ENCODE results near the gene IL17RA.

IL17RA gene

DNA sequence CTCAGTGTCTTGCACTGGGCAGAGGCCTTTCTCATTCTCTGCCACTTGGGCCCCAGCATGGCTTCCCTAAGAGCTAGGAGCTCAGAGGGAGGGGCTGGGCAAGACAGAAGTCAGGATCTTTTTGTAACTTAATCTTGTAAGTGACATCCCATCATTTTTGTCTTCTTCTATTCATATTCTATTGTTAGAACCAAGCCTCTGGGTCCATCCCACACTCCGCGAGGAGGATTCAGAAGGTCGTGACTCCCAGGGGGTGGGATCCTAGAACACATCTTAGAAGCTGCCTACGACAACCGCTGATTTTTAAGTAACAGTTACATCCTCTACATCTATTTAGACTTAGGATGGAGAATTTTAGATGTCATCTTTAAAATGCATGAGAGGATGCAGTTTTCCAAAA is 1.5 kb upstream of the IL17RA start:
- DNase-seq (ENCODE audit: low read depth), result no peak

DNA sequence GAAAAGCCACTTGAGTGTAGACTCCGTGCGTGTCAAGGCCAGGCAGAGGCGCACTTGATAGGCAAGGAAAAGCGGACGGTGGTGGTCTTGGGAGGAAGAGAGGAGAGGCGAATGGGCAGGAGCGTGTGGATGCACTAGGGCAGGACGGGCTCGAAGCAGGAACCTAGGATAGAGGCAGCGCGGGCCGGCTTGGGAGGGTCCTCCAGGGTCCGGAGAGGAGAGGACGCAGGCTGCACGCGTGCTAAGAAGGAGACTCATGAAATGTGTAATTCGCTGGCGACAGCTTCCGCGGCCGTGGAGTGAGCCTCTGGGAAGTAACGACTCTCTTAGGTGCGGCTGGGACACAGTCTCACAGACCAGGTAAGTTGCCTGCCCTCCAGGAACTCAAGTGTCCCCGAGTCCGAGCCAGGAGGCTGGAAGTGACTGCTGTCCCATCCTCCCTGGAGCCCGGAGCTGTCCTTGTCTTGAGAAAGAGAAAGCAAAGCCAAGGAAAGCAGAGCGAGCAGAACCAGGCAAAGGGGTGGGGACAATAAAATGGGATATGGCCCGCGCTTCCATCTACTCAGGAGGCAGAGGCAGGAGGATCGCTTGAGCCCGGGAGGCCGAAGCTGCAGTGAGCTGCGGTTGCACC is 874 bp upstream of the IL17RA start:
- no peak for DNase-seq (ENCODE audit: low read depth)

DNA sequence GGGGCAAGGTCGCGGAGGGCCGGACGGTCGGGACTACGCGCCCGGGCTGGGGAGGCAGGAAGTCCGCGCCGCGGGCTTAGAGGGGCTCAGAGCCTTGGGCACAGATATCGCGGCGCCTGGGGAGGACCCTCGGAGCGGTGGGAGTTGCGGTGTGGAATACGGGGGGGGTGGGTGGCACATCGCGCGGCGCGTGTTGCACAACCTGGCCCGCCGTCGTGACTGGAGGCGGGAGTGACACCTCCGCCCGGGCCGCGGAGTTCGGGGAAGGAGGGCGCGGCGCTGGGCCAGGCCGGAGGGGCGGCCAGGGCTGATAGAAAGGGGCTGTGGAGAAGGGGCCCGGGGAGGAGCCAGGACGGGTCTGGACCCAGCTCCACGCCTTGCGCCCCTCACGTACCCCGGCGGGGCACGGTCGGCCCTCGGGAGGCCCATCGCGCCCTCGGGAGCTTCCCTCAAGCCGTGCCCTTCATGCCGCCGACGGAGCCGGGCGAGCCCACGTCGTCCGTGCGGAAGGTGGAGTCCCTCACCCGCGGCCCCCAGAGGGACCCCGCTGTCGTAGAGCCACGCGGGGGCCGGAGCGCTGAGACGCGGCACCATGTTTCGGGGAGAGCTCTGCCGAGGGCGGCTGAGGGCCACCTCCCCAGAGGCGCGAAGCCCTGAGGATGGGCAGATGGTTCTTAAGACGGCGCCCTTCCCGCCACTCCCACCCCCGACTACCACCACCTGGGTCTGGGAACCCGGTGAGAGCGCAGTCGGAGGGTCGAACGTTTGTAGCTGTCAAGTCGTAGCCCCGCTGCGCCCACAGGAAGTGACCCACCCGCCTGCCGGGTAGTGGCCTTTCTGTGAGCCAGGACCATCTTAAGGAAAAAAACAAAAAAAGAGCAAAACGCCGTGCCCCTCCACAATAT is 729 bp downstream of the IL17RA start:
- DNase-seq (ENCODE audit: low read depth), result peak; percentile 46

DNA sequence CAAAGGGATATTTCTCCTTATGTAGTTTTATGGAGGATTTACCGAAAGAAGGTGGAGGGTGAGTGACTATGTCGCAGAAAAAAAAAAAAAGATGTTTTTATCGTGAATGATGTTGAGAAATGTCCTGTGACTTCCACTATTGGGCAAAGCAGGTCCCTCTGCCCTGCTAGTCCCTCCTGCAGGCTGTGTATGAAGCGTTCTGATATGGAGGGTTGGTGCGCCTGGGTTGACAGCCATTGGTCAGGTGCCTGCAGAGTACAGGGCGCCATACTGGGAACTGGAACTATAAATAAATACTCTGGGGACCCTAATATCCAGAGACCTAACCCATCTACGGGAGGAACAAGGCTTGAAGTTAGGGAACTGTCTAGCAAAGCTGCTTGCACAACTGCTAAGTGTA is 1.5 kb downstream of the IL17RA start:
- DNase-seq (ENCODE audit: low read depth), result no peak

DNA sequence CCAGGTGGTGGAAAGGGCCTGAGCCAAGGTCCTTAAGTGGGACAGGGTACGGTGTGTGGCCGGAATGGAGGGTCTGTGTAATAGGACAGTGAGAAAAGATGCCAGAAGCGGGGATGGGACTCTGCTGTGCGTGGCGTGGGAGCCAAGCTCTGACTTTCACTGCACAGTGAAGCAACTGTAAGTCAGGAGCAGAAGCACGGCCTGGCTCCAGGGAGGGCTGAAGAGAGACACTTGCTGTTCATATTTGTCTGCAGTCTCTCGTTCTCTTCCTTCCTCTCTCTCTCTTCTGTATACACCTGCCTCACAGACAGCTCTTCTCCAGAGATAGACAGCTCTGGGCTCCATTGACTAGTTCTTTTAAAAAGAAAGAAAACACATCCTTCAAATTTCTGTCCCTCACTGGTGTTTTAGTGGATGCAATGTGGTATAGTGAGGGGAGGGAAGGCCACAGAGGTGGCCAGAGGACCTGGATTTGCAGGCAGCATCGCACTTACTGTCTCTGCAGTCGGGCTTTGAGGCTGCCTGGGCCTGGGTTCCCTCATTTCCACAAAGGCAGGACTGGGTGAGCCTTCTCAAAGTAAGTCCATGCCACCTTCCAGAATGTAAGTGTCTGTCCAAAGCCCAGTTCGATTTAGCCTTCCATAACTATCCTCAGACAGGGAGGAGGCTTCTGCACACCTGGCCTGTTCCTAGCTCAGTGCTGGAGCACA is 2.1 kb downstream of the IL17RA start:
- no peak for DNase-seq (ENCODE audit: low read depth)

DNA sequence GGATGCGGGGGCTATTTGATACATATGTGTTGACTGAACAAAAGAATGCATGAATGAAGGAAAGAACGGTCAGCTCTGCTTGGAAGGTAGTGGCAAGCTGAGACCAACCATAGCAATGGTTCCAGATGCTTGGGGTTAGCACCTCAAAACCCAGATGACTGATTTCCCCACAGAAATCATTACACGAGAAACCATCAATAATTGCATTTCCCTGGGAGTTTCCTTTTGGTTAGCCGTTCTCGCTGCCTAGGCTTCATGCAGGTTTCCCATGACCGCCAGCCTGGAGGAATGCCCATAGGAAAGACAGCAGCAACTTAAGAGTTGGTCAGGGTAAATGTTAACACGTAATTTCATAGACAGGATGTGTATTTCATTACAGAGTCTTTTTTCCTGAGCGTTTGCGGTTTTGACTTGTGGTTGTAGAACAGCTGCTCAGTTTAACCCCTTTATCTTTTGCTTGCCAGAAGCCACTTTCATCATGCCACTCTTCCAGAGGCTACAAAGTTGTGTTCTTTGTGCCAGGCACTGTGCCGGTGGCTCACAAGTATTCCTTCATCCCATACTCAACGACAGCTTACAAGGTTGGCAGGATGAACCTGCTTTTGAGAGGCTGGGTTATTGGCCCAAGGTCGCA is 2.8 kb downstream of the IL17RA start:
- no peak for DNase-seq (ENCODE audit: low read depth)

DNA sequence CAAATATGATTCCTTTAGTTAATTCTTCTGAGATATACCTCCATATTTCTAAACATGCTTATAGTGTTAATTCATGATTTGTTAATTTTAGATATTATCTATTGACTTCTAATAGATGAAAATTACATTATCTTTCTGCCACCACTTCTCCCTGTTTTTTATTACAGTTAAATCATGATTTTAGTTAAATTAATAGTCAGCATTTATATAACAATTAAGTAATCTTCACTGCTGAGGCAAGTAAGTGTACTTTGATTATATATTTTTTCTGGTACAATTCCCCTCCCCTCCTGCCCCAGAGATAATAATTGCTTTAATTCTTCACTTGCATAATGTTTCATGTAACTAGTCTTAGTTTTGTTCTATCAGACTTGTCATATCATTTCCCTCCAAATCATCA is 5.8 kb downstream of the IL17RA start:
- DNase-seq (ENCODE audit: low read depth), result no peak

DNA sequence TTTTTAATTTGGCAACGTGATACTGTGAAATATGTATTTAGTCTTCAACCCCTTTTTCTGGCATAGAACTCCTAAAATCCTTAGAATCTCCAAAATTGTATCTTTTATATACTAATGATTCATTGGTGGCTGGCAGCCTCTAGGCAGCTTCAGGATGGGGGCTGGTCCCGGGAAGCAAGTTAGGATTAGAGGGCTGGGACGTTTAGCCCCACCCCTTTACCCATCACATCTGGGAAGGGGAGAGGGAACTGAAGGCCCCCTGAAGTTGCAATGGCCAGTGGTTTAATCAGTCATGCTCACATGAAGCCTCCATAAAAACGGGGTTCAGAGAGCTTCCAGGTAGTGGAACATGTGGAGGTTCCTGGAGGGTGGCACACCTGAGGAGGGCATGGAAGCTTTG is 7.1 kb downstream of the IL17RA start:
- no peak for DNase-seq (ENCODE audit: low read depth)

DNA sequence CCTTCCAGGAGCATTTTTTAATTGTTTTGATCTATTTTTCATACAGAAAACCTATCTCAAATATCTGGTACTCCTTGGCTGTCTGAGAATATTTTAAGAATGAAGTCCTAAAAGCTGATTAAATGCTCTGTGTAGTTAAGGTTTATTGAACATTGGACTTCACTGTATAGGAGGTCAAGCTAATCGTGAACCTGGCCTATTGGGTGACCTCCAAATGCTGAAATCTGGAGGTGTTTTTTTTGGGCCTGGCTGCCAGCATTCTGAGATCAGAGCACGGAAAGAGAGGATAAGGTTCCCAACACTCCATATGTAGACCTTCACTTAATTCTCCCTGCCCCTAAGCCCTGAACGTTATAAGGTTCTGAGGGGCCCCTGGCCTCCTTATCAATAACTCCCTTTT is 8.3 kb downstream of the IL17RA start:
- no peak for DNase-seq (ENCODE audit: low read depth)

DNA sequence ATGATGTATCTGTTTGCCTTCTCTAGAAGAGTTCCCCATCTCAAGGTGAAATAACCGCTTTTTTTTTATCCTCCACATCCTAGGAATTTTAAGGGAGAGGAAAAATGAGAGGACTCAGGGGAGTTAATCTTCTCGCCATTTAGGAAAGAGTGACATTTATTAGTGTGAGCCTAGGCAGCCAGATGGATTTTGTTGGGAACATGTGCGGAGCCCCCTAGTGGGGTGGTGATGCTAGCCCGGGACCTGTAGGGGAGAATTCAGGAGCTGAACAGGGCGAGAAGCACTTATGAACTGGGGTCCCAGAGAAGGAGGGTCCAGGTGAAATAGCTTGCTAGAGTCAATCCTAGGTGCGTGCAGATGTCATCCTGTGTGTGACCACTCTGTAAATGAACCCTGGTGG is 10.7 kb downstream of the IL17RA start:
- DNase-seq (ENCODE audit: low read depth), result no peak

DNA sequence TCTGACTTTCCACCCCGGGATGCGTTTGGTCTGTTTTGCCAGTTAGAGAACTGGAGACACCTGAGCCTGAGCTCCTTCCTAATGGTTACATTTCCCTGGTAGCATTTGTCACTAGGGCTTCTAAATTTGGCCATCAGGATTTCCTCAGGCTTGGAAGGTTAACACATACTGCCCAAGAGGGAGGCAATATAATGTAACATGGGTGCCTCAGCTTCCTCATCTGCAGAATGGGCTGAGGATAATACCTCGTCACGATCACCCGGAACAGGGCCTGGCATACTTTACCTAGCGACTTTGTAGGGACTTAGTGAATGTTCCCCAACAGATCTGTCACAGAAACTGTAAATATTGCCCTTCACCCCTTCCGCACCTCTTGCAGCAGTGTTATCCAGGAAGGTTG is 11.3 kb downstream of the IL17RA start:
- DNase-seq (ENCODE audit: low read depth), result no peak

DNA sequence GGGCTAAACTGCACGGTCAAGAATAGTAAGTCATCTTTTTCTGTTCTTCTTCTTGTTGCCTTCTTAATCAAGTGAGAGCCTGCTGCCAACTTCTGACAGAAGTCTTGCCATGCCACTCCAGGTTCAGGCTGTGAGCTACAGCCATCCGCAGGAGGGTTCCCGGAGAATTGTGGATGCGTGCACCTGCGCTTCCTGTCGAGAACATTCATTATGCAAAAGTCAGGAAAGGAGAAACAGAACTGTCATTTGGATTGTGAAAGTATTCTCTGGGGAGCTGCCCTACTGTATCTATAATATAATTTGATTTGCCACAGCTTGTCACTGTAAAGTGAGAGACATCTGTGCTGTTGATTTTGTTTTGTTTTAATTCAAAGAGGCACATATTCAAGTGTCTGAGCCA is 12.3 kb downstream of the IL17RA start:
- DNase-seq (ENCODE audit: low read depth), result no peak

DNA sequence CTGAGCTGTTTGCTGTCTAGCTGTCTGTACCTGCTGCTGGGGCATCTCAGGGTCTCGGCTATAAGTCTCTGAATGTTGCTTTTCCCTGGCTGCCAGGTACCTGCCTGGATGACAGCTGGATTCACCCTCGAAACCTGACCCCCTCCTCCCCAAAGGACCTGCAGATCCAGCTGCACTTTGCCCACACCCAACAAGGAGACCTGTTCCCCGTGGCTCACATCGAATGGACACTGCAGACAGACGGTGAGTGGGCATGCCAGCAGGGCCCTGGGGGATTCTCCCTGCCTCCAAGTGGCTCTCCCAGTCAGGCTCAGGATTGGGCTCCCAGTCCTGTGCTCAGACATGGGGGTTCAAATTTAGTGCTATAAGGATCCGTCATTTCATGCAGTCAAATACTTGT is 12.9 kb downstream of the IL17RA start:
- DNase-seq (ENCODE audit: low read depth), result no peak

DNA sequence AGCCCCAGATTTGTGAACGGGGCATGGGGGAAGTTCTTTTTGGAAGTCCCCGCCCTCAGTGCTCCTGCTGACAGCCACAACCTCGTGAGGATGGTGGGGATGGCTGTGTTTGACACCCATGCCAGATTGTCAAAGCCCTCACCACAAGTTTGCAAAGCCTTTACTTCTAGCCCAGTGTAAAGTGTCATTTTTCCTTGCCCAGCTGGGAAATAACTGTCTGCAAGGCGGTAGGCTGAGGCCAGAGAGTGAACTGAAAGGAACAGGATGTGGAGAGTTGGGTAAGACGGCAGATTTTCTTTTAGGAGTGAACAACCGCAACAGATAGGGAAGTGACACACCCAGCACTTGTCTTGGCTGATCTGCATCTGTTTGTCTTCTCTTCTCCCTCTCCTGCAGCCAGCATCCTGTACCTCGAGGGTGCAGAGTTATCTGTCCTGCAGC is 13.6 kb downstream of the IL17RA start:
- DNase-seq (ENCODE audit: low read depth), result no peak

DNA sequence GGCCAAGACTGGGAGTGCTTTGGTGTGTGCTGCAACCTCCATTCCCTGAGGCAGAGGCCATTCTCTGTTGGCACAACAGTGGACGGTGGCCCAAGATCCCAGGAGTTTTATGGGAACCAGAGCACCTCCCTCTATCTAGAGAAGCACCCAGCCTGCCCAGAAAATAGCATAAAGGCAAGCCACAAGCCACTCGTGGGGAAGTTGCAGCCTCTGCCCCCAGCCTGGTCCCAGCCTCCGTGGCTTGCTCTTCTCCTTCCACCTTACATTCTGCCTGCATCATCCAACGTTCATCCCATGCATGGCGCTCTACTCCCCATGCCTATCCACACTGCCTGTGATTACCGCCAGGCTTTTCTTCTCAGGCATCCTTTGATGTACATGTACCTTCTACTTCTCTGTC is 15.8 kb downstream of the IL17RA start:
- DNase-seq (ENCODE audit: low read depth), result no peak

DNA sequence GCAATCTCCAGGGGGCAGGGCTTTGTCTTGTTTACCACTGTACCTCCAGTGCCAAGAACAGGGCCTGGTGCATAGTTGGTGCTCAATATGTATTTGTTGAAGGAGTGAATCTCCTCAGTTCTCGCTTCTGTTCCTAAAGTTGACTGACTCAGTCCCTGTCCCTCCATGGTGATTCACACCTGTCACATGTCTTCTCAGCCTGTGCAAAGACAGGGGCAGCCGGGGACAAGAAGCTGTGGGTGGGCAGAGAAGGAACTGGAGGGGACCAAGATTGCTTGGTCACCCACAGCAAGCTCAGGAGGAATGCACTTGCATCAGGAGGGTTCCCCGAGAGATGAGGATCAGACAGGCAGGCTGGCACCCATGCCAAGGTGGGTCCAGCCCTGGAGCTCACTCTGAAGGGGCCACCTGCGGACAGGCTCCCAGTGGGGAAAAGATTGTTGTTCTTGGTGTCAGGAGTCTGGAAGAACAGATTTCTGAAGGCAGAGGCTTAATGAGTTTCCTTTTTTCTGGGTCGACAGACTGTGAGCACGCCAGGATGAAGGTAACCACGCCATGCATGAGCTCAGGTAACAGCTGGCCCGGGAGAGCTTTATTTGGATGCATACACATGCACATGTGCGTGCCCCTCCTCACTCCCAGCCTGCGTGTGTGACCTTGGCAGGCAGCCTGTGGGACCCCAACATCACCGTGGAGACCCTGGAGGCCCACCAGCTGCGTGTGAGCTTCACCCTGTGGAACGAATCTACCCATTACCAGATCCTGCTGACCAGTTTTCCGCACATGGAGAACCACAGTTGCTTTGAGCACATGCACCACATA is 16.9 kb downstream of the IL17RA start:
- no peak for DNase-seq (ENCODE audit: low read depth)

DNA sequence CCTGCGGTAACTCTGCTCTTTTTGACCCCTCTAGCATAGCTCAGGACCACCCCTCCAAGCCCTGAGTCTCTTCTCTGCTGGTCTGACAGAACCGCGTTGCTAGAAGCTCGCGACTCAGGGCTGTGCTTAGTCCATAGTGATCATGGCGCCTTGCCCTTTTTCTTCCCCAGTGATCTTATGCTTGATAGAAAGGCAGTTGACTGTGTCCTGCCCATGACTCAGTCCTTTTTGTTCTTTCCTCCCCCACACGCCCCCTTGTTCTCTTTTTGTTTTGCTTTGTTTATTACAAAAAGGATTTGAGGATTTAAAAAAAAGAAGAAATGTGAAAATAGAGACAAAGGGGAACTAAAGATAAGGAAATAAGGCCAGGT is 17.5 kb downstream of the IL17RA start:
- DNase-seq (ENCODE audit: low read depth), result no peak

DNA sequence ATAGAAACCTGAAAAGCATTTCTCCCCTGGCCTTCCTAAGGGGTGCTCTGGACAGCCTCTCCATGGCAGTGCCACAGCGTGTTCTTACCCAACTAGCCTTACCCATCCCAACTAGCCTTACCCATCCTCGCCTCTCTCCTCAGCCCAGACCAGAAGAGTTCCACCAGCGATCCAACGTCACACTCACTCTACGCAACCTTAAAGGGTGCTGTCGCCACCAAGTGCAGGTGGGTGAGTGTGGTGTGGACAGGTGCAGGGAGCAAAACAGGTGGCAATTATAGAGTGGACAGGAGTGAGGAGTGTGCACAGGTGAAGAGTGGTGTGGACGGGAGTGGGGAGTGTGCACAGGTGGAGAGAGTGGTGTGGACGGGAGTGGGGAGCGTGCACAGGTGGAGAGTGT is 18.6 kb downstream of the IL17RA start:
- DNase-seq (ENCODE audit: low read depth), result no peak

DNA sequence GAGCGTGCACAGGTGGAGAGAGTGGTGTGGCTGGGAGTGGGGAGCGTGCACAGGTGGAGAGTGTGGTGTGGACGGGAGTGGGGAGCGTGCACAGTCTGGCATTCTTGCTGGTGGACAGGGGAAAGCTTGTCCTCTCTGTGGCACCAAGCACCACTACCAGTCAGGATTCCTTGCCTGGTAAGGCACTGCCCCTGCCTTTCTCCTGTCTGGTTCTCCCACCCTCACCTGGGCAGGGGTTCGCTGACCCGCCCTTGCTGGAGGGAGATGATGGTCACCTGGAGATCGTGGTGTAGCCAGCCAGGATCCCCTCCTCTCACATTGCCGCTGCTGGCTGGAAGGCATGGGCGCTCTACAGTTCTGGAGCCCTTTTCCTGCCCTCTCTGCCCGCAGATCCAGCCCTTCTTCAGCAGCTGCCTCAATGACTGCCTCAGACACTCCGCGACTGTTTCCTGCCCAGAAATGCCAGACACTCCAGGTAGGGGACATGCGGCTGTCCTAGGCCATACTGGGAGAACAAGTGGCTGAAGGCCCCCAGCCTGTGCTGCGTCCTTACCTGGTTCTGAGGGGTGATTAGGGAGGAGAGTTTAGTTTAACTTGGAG is 19.6 kb downstream of the IL17RA start:
- no peak for DNase-seq (ENCODE audit: low read depth)

DNA sequence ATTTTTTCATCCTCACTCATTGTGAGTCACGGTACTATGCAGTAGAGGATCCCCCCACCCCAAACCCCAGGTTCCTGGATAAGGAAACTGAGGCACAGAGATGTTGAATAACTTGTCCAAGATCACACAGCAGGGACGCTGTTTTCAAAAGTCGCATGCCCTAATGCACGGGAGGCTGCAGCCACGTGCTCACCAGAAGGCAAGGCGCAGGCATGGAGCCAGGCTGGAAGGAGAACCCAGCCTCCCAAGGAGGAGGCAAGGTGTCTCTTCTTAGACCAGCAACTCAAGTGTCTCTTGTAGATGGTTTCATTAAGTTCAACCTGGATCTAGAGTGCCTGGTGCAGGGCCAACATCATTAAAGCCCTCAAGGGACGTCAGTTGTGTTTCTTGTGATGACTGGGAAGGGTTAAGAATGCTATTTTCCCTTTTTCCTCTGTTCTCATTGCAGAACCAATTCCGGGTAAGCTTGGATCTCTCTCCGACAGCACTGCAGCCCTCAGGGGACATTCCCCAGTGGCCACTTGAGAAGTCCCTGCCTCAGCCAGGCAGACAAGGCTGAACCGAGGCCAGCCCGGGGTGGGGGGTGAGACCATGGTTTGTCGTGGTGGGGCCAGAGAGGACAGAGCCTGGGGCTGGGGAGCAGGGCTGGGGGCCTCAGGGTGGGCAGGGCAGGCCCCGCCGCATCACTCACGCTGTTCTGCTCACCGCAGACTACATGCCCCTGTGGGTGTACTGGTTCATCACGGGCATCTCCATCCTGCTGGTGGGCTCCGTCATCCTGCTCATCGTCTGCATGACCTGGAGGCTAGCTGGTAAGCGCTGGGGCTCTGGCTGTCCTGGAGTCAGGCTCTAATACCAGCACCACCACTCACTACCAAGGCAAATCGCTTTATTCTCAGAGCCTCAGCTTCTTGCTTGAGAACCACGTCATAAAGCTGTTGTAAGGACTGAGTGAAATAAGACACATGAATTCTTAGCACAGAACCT is 20.6 kb downstream of the IL17RA start:
- no peak for DNase-seq (ENCODE audit: low read depth)
